GM13976 (cell line): ENCODE results near the gene CLK3.

ENCODE experiments used
- DNase-seq: peaks from one replicate; pipeline ENCODE4 v3.0.0; 2012; ENCODE audit warnings: low spot score
- in situ Hi-C: fragments of 300-500 bp; cut with MboI; formaldehyde crosslinking; loops from one replicate; pipeline ENCODE4 v1.12.0; 2022; ENCODE audit warnings: low sequenced_read_pairs, mixed read lengths, inconsistent platforms; ENCODE audit not compliant: unreplicated experiment
- TF ChIP-seq, protein P1 (sequence below): IDR thresholded peaks from 2 replicates; pipeline ENCODE4 v1.5.1; 2012; ENCODE audit warnings: borderline replicate concordance, mild to moderate bottlenecking; ENCODE audit not compliant: insufficient read depth; ENCODE audit errors: extremely low read depth, missing control alignments, control extremely low read depth

Gene CLK3

DNA sequence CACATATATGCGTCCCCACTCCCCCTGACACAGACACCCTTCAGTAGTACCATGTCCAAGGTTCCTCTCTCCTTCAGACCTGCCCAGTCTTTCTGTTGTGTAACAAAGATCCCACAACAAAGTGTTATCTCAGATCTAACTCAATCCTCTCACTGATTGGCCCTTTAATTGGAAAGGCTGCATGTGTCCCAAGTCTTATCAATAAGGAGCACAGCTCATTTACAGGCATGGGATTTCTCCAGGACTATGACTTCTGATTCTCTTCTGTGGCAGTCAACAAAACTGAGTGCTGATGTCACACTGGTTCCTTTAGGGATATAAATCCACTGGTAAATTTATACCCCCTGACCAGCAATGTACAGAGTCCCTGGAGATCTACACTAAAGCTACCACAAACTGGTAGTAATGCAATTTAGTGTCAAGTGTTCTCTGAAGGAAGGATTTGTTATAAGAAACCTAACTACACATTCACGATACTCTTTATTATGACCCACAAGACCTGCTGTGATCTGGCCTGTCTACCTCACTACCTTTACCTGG is 28.1 kb downstream of the CLK3 start:
- DNase-seq = no peak
- in situ Hi-C loops = loop anchor here (25.0 kb wide), 1 partner anchor 294 kb away; the partner anchor contains the start of gene COX5A

DNA sequence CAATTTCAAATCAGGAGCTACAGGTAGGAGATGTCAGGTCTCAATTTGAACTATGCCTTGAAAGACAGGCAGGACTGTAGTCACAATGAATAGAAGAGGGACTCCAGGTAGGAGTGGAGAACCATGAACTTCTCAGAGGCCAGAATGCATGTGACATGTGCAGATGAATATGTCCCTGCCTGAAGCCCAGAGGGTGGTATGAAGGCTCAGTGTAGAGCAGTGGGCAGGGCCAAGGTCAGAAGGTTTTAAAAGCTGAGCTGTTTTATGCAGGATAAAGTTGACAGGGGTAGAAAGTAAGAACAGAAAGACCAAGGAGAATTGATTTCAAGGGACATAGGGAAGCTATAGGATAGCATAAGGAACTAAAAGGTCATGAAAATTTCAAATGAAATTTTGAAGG is 30.8 kb downstream of the CLK3 start:
- TF ChIP-seq, protein P1, sequence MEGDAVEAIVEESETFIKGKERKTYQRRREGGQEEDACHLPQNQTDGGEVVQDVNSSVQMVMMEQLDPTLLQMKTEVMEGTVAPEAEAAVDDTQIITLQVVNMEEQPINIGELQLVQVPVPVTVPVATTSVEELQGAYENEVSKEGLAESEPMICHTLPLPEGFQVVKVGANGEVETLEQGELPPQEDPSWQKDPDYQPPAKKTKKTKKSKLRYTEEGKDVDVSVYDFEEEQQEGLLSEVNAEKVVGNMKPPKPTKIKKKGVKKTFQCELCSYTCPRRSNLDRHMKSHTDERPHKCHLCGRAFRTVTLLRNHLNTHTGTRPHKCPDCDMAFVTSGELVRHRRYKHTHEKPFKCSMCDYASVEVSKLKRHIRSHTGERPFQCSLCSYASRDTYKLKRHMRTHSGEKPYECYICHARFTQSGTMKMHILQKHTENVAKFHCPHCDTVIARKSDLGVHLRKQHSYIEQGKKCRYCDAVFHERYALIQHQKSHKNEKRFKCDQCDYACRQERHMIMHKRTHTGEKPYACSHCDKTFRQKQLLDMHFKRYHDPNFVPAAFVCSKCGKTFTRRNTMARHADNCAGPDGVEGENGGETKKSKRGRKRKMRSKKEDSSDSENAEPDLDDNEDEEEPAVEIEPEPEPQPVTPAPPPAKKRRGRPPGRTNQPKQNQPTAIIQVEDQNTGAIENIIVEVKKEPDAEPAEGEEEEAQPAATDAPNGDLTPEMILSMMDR = no peak
- no peak for DNase-seq
- in situ Hi-C loops = loop anchor here (25.0 kb wide), 1 partner anchor 291 kb away; the partner anchor contains the start of gene COX5A

More for the DNA sequence above, 28.1 kb downstream of the CLK3 start:
- TF ChIP-seq, protein P1 = no peak

DNA sequence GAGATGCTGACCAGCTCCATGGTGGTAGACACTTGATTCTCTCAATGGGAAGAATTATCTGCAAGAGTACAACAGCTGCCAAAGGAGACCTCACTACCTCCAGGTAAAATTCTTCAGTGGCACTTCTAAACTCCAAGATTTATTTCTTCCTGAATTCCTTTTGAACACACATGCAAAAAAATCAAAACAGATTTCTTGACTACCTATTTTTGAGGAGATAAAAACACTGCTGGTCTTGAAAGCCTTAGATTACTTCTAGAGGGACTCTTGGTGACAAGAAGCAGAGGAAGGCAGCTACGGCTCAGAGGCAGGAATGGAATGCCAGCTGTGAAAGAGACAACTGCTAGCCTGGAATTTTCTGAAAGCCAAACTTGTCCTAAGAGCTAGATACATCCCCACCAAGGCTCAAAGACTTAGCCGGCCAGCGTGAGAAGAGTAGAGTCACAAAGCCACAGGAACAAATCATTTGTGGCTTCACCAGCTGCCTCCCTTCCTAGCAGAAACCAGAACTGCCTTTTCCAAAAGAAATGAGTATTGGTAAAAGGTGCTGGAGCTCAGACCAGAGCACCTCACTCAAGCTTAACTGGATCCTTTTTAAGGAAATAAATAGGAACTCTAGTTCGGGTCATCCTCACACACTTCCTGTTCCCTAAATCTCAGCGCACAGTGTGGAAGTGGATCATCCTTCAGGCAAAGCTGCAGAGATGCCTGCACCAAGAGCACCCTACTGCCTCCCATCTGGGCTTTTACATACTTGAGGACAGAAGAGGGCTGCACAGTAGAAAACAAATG is 32.6 kb downstream of the CLK3 start:
- TF ChIP-seq, protein P1 = no peak
- in situ Hi-C loops = loop anchor here (25.0 kb wide), 1 partner anchor 289 kb away; the partner anchor contains the start of gene COX5A
- DNase-seq = no peak

DNA sequence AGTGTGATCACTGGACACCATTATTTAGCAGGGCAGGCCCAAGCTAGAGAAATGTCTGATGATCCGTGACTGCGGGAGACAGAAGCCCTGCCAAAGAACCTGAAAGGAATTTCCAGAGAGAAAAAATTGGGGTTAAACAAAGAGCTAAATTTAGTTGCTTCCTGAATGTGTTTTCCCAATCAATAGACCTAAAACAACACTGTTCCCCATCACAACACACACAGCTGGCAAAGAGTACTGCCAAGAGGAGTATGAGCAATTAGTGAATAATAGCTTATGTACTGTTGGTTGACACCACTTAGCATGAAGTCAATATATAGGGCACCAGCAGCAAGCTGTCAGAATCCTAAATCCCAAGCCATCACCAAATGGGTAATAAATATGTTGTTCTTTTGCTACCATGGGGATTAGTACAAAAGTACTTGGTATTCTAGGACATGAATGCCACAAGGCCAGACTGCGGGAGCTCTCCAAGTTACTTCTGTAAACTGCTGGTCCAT is 35.7 kb downstream of the CLK3 start:
- no peak for DNase-seq
- in situ Hi-C loops = no loop called here
- TF ChIP-seq, protein P1 = no peak

DNA sequence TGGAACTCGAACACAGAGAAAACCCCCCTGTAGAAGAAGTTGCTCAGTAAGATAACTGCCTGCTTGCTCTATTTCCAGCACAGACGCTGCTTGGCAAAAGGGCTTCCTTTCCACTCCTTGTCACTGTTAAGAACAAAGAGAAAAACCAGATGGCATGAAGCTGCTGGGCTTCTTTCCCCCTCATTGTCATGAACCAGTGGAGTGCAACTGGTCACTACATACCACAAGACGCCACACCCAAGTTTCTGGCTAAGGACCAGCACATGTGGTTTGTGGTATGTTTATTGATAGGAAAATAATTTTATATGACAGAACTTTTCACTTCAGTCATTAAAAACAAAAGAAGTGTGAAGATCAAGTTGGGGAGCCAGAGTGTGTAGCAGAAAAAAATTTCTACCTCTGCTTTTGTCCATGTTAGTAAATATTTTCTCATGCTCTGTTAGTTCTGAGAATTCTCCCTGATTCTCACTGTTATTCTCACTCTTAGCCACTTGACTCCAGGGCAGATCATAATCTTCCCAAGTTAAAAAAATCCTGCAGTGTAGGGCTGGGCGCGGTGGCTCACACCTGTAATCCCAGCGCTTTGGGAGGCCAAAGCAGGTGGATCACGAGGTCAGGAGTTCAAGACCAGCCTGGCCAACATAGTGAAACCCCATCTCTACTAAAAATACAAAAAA is 37.9 kb downstream of the CLK3 start:
- DNase-seq = no peak
- TF ChIP-seq, protein P1 = no peak
- in situ Hi-C loops = no loop called here

DNA sequence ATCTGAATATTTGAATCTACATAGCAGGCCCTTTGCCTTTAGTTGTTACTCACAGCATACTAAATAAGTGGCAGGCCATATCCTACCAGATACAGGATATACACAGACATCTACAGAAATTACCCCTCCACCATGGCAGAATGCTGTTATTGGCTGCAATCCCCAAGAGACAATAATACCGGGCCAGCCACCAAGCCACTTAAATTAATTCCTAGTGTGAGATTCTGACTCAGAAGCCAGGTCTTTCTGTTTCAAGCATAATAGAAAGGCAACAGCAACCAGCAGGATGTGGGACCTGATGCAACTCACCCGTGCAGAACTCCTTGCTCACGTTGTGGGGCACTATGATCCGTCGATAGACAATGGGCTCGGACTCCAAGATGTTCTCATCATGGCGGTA is 39.8 kb downstream of the CLK3 start:
- no peak for DNase-seq
- TF ChIP-seq, protein P1 = no peak

More for the DNA sequence above, 39.8 kb downstream of the CLK3 start:
- in situ Hi-C loops = no loop called here
